Neutrophil (primary cell): ENCODE measurements around the gene KDM3B.

Experiments used
- H3K27ac ChIP-seq: fragments of 200-600 bp; sonication (generic); 2 replicates; pipeline ENCODE4 v1.5.1; 2016; ENCODE audit warnings: mild to moderate bottlenecking, moderate library complexity
- H3K27me3 ChIP-seq: fragments of 200-600 bp; sonication (generic); 2 replicates; pipeline ENCODE4 v1.6.0; 2016; ENCODE audit warnings: mild to moderate bottlenecking
- H3K36me3 ChIP-seq: fragments of 200-600 bp; sonication (generic); 2 replicates; pipeline ENCODE4 v1.5.1; 2017
- H3K4me1 ChIP-seq, 2 experiments: fragments of 200-600 bp in 1 of 2; sonication (generic) in 1 of 2; 1 replicate in 1 of 2; 2 replicates in 1 of 2; pipeline versions ENCODE4 v1.5.1 to v1.6.1; 2013 to 2016; ENCODE audit warnings: low read depth in 1 of 2, low read length in 1 of 2, mild to moderate bottlenecking in 1 of 2, moderate library complexity in 1 of 2; ENCODE audit not compliant: control insufficient read depth in 1 of 2, insufficient read depth in 1 of 2
- H3K4me3 ChIP-seq, 2 experiments: fragments of 200-600 bp in 1 of 2; sonication (generic) in 1 of 2; 1 replicate in 1 of 2; 2 replicates in 1 of 2; pipeline ENCODE4 v1.5.1; 2013 to 2016; ENCODE audit warnings: low read depth in 1 of 2, low read length in 1 of 2, mild to moderate bottlenecking in 1 of 2, moderate library complexity in 1 of 2
- H3K9me3 ChIP-seq: fragments of 200-600 bp; sonication (generic); 2 replicates; pipeline ENCODE4 v1.5.1; 2016
- TF ChIP-seq, protein P1 (sequence below): fragments of 200-600 bp; sonication (generic); IDR thresholded peaks from 2 replicates; pipeline ENCODE4 v1.5.1; 2016; ENCODE audit warnings: antibody characterized with exemption

The KDM3B gene, protein sequence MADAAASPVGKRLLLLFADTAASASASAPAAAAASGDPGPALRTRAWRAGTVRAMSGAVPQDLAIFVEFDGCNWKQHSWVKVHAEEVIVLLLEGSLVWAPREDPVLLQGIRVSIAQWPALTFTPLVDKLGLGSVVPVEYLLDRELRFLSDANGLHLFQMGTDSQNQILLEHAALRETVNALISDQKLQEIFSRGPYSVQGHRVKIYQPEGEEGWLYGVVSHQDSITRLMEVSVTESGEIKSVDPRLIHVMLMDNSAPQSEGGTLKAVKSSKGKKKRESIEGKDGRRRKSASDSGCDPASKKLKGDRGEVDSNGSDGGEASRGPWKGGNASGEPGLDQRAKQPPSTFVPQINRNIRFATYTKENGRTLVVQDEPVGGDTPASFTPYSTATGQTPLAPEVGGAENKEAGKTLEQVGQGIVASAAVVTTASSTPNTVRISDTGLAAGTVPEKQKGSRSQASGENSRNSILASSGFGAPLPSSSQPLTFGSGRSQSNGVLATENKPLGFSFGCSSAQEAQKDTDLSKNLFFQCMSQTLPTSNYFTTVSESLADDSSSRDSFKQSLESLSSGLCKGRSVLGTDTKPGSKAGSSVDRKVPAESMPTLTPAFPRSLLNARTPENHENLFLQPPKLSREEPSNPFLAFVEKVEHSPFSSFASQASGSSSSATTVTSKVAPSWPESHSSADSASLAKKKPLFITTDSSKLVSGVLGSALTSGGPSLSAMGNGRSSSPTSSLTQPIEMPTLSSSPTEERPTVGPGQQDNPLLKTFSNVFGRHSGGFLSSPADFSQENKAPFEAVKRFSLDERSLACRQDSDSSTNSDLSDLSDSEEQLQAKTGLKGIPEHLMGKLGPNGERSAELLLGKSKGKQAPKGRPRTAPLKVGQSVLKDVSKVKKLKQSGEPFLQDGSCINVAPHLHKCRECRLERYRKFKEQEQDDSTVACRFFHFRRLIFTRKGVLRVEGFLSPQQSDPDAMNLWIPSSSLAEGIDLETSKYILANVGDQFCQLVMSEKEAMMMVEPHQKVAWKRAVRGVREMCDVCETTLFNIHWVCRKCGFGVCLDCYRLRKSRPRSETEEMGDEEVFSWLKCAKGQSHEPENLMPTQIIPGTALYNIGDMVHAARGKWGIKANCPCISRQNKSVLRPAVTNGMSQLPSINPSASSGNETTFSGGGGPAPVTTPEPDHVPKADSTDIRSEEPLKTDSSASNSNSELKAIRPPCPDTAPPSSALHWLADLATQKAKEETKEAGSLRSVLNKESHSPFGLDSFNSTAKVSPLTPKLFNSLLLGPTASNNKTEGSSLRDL (N-terminal part only)

DNA sequence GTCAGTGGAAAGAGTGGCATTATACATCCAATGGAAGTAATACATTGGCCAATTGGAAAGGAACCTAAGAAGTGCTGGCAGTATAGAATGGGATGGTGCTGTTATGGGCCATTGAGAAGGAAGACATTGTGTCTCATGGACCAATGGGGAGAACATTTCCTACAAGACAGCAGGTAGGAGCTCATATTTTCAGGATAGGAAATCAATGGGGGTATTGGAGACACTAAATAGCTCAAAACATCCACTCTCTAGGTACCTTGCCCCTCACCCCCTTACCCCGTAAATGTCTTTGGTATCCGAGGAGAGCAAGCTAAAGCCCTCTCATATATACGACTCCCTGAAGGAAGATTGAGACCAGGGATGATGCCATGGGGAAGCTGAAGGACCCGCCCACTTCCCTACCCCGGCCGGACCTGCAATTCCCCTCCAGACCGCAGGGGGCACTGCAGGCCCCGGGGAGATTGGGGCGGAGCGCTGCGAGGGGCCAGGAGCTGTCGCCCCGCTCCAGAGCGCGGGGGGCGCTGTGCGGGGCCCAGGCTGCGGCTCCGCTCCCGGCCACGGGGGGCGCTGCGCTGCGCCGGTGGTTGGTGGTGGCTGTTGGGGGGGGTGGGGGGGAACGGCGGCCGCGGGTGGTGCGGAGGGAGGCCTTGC lies at the start of gene KDM3B:
Gene KDM3B, plus strand, starts transcription at position 615 of the 651 bp plus-strand sequence. CDS start 111 bp downstream, outside the sequence.
- Histone ChIP-seq H3K36me3 (peaks cover 40% of the 10 kb centered on the region), H3K9me3 (no peaks in the 10 kb centered on the region), H3K4me3 (peak within 1 kb of the TSS; percentile 91 to 99), H3K4me1 (peaks cover 49 to 54% of the 10 kb centered on the region in 2 experiments), H3K27ac (peak within 1 kb of the TSS; percentile 93), H3K27me3 (no peaks in the 10 kb centered on the region)
- TF ChIP-seq, protein P1, sequence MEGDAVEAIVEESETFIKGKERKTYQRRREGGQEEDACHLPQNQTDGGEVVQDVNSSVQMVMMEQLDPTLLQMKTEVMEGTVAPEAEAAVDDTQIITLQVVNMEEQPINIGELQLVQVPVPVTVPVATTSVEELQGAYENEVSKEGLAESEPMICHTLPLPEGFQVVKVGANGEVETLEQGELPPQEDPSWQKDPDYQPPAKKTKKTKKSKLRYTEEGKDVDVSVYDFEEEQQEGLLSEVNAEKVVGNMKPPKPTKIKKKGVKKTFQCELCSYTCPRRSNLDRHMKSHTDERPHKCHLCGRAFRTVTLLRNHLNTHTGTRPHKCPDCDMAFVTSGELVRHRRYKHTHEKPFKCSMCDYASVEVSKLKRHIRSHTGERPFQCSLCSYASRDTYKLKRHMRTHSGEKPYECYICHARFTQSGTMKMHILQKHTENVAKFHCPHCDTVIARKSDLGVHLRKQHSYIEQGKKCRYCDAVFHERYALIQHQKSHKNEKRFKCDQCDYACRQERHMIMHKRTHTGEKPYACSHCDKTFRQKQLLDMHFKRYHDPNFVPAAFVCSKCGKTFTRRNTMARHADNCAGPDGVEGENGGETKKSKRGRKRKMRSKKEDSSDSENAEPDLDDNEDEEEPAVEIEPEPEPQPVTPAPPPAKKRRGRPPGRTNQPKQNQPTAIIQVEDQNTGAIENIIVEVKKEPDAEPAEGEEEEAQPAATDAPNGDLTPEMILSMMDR = peak; percentile 100

DNA sequence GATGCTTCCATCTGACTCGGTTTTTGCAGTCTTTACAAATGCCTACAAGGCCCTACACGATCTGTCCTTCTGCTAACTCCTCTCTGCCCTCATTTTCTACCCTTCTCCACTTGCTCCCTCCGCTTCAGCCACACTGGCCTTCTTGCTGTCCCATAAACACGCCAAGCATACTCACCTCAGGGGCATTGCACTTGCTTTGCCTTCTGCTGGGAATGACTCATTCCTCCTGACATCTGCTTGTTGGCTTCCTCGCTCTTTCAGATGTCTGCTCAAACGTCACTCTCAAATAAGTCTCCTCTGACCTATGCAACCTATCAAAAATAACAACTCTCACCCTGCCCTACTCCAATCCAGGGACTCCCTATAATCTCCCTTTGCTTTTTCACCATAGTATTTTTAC lies 49.1 kb upstream of the KDM3B start:
- Histone ChIP-seq H3K27me3 (no peaks in the 10 kb centered on the region), H3K4me3 (no peak overlapping the region), H3K27ac (no peak overlapping the region), H3K4me1 (no peaks in the 10 kb centered on the region), H3K36me3 (peaks cover 10% of the 10 kb centered on the region), H3K9me3 (no peaks in the 10 kb centered on the region)
- TF ChIP-seq, protein P1 = no peak

DNA sequence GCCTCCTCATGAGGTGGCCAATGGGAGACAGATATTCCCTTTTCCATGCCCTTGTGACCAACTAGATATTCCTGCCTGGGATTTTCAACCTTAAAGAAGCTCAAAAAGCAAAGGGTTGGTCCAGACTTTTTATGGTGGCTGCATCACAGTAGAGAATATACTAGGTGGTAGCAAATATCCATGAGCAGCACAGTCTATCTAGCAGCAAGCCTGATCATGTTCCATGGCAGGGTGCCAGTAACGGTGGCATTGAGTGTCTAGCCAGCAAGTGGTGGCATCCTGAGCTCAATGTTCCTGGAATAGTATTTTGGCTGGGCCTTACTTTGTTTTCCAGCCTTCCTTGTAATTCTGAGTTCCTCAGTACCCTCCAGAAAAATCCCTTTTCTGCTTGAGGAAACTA lies 46.7 kb upstream of the KDM3B start:
- Histone ChIP-seq H3K27ac (no peak overlapping the region), H3K4me1 (no peaks in the 10 kb centered on the region), H3K27me3 (no peaks in the 10 kb centered on the region), H3K36me3 (peaks cover 10% of the 10 kb centered on the region), H3K4me3 (no peak overlapping the region), H3K9me3 (no peaks in the 10 kb centered on the region)
- TF ChIP-seq, protein P1 = no peak

DNA sequence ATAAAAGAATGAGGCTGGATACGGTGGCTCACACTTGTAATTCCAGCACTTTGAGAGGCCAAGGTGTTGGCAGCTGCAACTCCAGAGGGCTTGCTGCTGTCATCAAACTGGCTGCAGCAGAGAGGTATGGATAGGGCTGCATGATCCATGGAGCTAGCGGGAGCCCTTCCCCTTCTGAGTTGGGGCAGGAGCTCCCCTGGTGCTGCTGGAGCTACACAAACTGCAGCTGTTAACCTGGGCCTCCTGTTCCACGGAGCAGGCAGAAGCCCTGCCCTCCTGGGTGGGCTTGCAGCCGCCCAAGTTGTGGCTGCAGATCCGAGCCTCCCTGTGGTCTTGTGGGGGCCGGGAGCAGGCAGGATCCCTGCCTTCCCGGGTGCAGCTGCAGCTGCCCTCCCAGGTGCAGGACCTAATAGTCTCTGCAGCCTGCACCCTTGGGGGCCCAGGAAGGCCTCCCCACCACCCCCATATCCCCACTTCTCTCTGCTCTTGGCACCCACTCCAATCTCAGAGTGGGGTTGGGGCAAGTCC lies 36.7 kb upstream of the KDM3B start:
- H3K4me1 ChIP-seq = no peaks in the 10 kb centered on the region
- no peaks in the 10 kb centered on the region for H3K27me3 ChIP-seq
- H3K36me3 ChIP-seq = peaks cover 39% of the 10 kb centered on the region
- H3K9me3 ChIP-seq = no peaks in the 10 kb centered on the region
- TF ChIP-seq, protein P1 = no peak
- no peak overlapping the region for H3K4me3 ChIP-seq
- no peak overlapping the region for H3K27ac ChIP-seq
